ENCODE results near the gene SMG6. TPM values are rescaled to one million over a fixed set of nuclear protein-coding genes. Genes with fewer than 3 reads are reported as not detected.

Gene SMG6
- total RNA-seq, 1 donor from 2014 or later = 31.6 TPM

DNA sequence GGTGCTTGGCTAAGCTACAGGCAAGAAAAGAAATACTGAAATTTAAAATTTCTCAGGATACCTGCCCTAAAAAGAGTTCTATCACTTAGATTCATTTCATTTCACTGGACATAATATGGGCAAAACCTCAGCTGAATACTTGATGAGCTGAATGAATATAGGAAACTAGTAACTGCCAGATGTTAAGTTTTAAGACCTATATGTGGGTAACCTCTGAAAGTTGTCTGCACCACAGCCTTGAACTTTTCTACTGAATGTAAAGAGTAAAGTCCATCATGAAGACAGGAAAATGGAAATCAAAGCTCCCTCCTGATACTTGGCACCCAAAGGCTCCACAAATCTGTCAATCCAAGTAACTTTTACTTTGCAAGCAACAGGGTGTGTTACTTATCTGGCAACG lies 197.9 kb downstream of the SMG6 start:
- Mint-ChIP-seq H3K4me3 (no peak overlapping the region), H3K27me3 (no peaks in the 10 kb centered on the region), H3K27ac (no peak overlapping the region), H3K36me3 (ENCODE audit: low read depth) (peaks cover 18% of the 10 kb centered on the region), H3K9me3 (no peaks in the 10 kb centered on the region), H3K4me1 (peaks cover 34% of the 10 kb centered on the region)
- DNase-seq = no peak
- intact Hi-C loops (cut with micrococcal nuclease) = no loop called here

DNA sequence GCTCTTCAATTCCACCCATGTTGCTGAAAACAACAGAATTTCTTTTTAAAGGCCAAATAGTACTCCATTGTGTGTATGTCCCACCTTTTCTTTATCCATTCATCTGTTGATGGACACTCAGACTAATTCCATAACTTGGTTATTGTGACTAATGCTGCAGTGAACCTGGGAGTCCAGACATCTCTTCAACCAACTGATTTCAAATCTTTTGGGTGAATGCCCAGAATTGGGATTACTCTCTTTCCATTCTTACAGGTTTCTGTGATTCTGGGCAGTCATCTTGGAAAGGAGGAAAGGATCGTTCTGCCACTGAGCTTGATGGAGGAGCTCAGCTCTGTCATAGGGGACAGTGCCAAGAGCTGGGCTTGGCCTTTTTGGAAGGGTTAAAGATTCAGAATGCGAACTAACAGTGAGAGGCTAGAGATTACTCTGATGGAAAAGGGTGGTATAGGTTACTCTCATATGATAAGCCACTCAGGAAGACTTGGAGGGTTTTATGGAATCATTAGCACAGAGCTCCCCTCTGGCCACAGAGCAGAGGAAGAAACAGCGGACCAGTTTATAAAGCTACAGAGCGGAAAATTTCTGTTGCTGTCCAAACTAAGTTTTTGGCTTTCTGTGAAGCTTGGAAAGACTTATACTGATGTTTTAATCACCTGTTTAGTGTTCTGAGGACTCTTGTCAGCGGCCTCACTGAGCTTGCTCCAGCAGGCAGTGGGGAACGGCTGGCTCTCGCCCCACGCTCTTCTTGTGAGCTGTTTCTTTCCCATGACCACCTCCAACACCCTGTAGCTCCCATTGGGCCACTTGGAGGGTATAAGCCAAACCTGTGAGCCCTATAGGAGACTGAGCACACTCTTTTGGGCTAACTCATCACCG lies 200.4 kb downstream of the SMG6 start:
- H3K36me3 Mint-ChIP-seq (ENCODE audit: low read depth) = peaks cover 16% of the 10 kb centered on the region
- no peak overlapping the region for H3K27ac Mint-ChIP-seq
- H3K4me1 Mint-ChIP-seq = peaks cover 37% of the 10 kb centered on the region
- H3K9me3 Mint-ChIP-seq = no peaks in the 10 kb centered on the region
- H3K27me3 Mint-ChIP-seq = no peaks in the 10 kb centered on the region
- intact Hi-C loops (cut with micrococcal nuclease) = loop anchor here (2.0 kb wide), 1 partner anchor 14 kb away; no protein-coding TSS in a partner anchor
- no peak overlapping the region for H3K4me3 Mint-ChIP-seq
- no peak for DNase-seq

DNA sequence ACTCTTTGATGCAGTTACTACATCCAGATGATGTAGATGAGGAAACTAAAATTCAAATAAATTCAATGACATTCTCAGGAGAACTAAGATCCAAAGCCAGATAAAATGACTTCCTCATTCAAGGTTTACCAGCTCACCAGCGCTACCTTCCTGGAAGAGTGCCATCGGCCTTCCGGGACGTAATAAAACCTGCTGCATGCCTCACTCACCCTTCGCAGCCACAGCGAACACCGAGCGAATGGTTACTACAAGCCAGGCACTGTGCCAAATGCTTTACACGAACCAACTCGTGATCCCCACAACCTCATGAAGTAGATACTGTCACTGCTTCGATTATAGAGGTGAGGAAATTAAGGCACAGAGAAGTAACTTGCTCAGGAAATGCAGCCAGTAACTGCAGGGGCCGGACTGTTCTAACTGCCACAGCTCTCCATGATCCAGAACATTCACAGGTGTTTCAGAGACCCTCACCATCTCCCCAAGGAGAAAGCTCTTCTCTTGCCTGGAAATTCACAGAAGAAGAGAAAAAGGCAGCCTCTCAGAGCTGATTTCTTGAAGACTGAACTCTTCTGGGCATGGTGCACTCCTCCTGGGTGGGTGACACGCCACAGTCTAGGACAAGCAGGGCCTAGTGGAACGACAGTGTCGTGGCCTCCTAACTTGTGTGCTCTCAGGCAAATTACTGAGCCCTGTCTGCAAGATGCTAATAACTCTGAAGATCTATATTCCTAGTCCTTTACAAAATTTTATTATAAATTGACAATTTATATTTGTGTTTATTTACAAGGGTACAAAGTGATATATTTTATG lies 201.9 kb downstream of the SMG6 start:
- Mint-ChIP-seq H3K4me1 (peaks cover 46% of the 10 kb centered on the region), H3K4me3 (peak overlapping the region; percentile 7), H3K27me3 (no peaks in the 10 kb centered on the region), H3K36me3 (ENCODE audit: low read depth) (peaks cover 15% of the 10 kb centered on the region), H3K27ac (peak overlapping the region; percentile 59), H3K9me3 (no peaks in the 10 kb centered on the region)
- DNase-seq = peak; percentile 77
- intact Hi-C loops (cut with micrococcal nuclease) = loop anchor here (2.0 kb wide), 1 partner anchor 13 kb away; no protein-coding TSS in a partner anchor

DNA sequence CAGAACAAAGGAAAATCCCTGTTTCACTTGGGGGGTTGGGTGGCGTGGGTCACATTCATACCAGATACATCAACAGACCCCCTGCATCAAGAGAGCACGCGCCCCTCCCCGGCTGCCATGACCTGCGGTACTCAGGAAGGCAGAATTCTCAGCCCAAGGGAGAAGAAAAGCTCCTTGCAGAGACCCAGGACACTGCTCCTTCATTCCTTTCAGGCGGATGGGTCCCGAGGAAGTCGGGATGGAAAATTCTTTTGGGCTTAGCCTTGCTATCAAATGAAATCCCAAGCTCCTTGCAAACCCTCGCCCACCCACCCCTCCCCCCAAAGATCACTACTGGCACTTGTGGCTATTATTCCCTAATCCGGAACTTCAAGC lies 208.1 kb downstream of the SMG6 start:
- peaks cover 14% of the 10 kb centered on the region for H3K36me3 Mint-ChIP-seq (ENCODE audit: low read depth)
- no peaks in the 10 kb centered on the region for H3K9me3 Mint-ChIP-seq
- H3K4me1 Mint-ChIP-seq = peaks cover 37% of the 10 kb centered on the region
- H3K27ac Mint-ChIP-seq = no peak overlapping the region
- intact Hi-C loops (cut with micrococcal nuclease) = no loop called here
- DNase-seq = no peak
- H3K27me3 Mint-ChIP-seq = no peaks in the 10 kb centered on the region
- H3K4me3 Mint-ChIP-seq = no peak overlapping the region

DNA sequence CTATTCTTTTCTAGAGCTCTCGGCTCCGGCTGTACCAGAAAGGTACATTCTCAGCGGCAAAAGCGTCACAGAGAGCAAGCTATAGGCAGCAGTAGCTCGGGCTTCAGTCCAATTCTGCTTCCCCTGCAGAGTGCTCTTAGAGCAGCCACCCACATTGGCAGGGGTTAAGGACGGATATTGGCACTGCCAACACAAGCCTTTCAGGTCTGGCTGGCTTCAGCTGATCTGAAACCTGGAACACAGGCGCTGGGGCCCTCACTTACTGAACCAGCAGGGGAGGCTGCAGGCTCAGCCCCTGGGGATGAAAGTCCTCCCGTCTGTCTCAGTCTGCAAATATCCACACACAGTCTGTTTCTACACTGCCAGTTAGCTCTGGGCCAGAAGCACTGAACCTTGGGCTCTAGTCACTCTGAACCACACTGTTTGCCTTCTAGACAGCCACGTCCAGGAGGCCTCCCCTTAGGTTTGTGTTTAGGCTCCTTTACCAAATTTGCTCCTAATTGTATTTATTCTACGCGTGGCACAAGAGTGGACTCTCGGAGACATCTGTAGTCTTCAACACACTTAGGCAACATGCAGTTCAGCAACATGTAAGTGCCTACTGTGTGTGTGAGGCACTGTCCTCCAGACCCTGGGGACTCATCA lies 208.6 kb downstream of the SMG6 start:
- intact Hi-C loops (cut with micrococcal nuclease) = no loop called here
- no peaks in the 10 kb centered on the region for H3K27me3 Mint-ChIP-seq
- no peak for DNase-seq
- no peak overlapping the region for H3K27ac Mint-ChIP-seq
- H3K4me3 Mint-ChIP-seq = no peak overlapping the region
- peaks cover 14% of the 10 kb centered on the region for H3K36me3 Mint-ChIP-seq (ENCODE audit: low read depth)
- no peaks in the 10 kb centered on the region for H3K9me3 Mint-ChIP-seq
- peaks cover 42% of the 10 kb centered on the region for H3K4me1 Mint-ChIP-seq

DNA sequence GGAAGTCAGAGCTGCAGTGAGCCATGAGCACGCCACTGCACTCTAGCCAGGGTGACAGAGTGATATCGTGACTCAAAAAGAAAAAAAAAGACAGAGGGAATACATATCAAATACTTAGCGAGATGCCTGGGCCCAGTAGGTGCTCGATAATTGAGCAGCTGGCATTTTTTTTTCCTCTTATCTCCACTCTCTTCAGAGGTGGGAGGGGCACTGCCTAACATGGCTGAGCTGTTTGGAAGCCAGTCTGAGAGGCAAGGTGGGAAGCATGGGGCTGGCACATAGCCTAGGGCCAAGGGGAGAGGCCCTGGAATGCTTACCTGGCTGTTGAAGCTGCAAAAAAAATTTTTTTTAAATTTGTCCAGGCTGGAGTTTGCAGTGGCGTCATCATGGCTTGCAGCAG lies 210.2 kb downstream of the SMG6 start:
- H3K4me1 Mint-ChIP-seq = peaks cover 58% of the 10 kb centered on the region
- DNase-seq = no peak
- H3K36me3 Mint-ChIP-seq (ENCODE audit: low read depth) = peaks cover 14% of the 10 kb centered on the region
- no peak overlapping the region for H3K4me3 Mint-ChIP-seq
- intact Hi-C loops (cut with micrococcal nuclease) = no loop called here
- no peak overlapping the region for H3K27ac Mint-ChIP-seq
- no peaks in the 10 kb centered on the region for H3K27me3 Mint-ChIP-seq
- no peaks in the 10 kb centered on the region for H3K9me3 Mint-ChIP-seq

DNA sequence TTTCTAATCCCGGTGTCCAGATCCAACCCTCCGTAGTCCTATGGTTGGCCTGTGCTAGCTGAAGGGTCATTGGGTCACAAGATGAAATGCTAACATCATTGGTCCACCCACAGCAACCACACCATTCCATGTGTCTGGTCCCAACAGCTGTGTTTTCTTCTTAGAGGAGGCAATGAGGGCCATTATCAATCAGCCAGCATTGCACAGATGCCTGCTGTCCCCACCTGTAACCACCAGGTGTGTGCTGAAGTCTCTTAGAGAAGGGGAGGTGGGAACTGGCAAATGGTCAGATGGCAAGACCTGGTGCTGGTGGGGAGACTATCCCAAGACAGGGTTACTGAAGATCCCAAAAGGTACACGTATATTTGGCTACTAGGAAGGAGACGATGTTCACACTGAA lies 211.3 kb downstream of the SMG6 start:
- peak overlapping the region; percentile 62 for H3K27ac Mint-ChIP-seq
- intact Hi-C loops (cut with micrococcal nuclease) = no loop called here

DNA sequence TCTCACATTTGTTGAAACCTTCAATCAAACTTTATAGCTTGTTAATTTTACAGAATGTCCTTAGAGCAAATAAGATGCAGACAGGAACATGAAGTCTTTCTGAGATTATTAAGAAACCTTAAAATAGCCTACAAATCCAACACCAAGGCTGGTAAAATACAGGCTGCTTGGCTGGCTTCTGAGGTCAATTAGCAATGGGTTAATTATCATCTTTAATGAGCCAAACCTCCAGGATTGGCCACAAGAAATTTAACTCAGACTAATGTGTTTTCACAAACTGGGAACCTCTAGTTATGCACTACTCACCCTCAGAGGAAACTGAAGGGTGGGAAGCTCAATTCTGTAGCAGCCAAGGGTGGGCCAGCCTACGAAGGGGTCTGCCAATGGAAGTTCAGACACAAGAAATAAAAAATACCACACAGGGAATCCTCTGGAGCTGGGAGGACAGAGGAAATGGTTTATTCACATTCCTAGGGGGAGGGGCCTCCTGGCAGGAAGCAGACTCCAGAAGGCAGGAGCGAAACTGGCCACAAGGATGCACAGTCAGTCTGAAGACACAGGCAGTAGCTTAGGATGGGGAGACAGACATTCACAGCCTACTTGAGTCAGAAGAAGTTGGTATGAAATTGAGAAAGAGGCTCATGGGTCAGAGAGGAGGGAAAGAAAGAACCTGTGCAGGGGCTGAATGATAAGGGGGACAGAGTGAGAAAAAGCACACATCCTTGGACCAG lies 212.6 kb downstream of the SMG6 start:
- peaks cover 66% of the 10 kb centered on the region for H3K4me1 Mint-ChIP-seq
- peak overlapping the region; percentile 86 for H3K4me3 Mint-ChIP-seq
- no peak for DNase-seq
- intact Hi-C loops (cut with micrococcal nuclease) = no loop called here
- peak overlapping the region; percentile 94 for H3K27ac Mint-ChIP-seq
- no peaks in the 10 kb centered on the region for H3K9me3 Mint-ChIP-seq
- peaks cover 16% of the 10 kb centered on the region for H3K36me3 Mint-ChIP-seq (ENCODE audit: low read depth)
- H3K27me3 Mint-ChIP-seq = no peaks in the 10 kb centered on the region

More for the DNA sequence above, 211.3 kb downstream of the SMG6 start:
- DNase-seq = no peak
- H3K27me3 Mint-ChIP-seq = no peaks in the 10 kb centered on the region
- H3K4me1 Mint-ChIP-seq = peaks cover 57% of the 10 kb centered on the region
- H3K9me3 Mint-ChIP-seq = no peaks in the 10 kb centered on the region
- H3K36me3 Mint-ChIP-seq (ENCODE audit: low read depth) = peaks cover 17% of the 10 kb centered on the region
- no peak overlapping the region for H3K4me3 Mint-ChIP-seq

DNA sequence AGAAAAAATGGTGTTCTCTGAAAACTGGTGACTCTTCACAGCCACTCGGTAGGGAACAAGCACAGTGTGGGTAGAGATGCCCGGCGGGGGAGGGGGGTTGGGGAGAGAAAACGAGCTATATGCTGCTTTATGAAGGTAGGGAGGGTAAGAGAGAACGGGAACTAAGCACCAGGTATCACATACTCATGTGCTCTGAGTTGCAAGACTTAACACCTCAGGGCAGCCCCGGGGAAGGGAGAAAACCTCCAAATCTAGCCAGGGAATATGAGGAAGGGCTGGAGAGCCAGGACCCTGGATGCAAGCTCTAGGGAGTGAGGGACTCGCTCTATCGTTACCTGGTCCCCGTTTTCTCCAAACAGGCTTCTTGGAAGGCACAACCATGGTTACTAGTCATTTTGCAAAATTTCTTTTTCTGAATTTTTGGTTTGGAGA lies 213.4 kb downstream of the SMG6 start:
- intact Hi-C loops (cut with micrococcal nuclease) = no loop called here
- H3K27ac Mint-ChIP-seq = peak overlapping the region; percentile 94
- H3K9me3 Mint-ChIP-seq = no peaks in the 10 kb centered on the region
- H3K4me3 Mint-ChIP-seq = peak overlapping the region; percentile 86
- H3K36me3 Mint-ChIP-seq (ENCODE audit: low read depth) = peaks cover 13% of the 10 kb centered on the region
- no peak for DNase-seq
- H3K4me1 Mint-ChIP-seq = peaks cover 71% of the 10 kb centered on the region
- H3K27me3 Mint-ChIP-seq = no peaks in the 10 kb centered on the region

DNA sequence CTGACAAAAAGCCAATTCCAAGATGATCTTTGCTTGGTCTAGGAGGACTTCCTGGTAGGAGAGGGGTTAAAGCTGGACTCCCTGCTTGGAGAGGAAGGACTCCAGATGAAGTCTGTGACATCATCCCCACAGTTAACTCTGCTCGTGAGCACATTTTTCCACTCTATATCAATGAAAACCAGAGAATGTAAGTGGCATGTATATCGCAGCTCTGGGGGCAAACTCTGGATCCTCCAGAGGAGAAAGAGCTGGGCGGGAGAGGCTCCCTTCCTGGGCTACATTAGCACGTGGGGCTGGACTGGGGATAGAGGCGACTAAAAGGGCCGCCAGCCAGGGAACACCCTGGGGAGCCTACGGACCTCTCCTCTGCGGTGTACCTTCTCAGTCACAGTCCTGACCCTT lies 214.6 kb downstream of the SMG6 start:
- Mint-ChIP-seq H3K9me3 (no peaks in the 10 kb centered on the region), H3K27ac (peak overlapping the region; percentile 94), H3K4me3 (peak overlapping the region; percentile 86), H3K4me1 (peaks cover 79% of the 10 kb centered on the region), H3K36me3 (ENCODE audit: low read depth) (peaks cover 17% of the 10 kb centered on the region), H3K27me3 (no peaks in the 10 kb centered on the region)
- intact Hi-C loops (cut with micrococcal nuclease) = loop anchor here (1.0 to 5.0 kb wide), 6 partner anchors 14 to 217 kb away; no protein-coding TSS in a partner anchor
- DNase-seq = no peak

DNA sequence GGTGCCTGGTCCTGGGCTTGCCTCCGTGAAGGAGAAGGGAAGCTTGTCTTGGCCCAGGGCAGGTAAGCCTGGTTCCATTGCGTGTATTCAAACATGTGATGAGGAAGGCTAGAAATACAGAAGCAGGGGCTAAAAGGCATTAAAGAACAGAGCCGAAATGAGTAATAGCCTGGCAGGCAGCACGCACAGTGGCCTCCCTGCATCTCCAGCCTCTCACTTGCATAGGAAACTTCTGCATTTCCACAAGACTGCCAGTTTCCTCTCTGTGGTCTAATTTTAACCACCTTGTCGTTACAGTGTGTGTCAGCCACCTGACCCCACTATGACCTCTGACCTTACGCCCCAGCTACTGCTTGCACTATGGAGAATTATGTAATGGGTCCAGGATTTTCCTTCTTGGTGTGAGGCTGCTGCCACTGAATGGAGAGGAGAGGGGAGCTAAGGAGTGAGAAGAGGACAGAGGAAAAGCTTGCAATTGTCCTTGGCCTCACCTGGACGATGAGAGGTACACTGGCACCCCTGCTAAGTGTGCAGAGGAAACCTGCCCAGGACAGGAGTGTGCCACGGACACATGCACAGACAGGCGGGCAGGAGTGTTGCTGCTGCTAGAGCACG lies 215.9 kb downstream of the SMG6 start:
- Mint-ChIP-seq H3K4me3 (peak overlapping the region; percentile 75), H3K4me1 (peaks cover 87% of the 10 kb centered on the region), H3K27ac (peak overlapping the region; percentile 84), H3K27me3 (no peaks in the 10 kb centered on the region), H3K36me3 (ENCODE audit: low read depth) (peaks cover 25% of the 10 kb centered on the region), H3K9me3 (no peaks in the 10 kb centered on the region)
- DNase-seq = peak; percentile 88
- intact Hi-C loops (cut with micrococcal nuclease) = loop anchor here (2.0 to 5.0 kb wide), 5 partner anchors 15 to 215 kb away; no protein-coding TSS in a partner anchor

DNA sequence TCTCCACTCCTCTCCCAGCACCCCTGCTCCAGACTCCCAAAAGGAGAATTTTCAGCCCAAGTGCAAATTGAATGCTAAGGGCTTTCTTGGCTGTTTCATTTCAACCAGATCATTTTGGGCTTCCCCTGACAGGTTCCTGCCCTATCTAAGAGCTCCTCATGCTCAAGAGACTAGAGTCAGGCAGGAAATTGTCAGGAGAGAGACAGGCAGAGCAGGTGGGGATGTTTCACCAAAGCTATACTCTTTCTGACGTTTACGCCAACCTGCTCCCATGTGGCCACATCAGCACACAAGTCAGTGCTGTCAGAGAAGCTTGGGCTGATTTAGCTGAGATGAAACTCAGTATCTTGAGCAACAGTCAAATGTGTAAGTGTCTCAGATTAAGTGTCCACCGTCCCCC lies 217.3 kb downstream of the SMG6 start:
- H3K4me3 Mint-ChIP-seq = peak overlapping the region; percentile 51
- H3K9me3 Mint-ChIP-seq = no peaks in the 10 kb centered on the region
- intact Hi-C loops (cut with micrococcal nuclease) = loop anchor here (5.0 kb wide), 3 partner anchors 71 to 214 kb away; no protein-coding TSS in a partner anchor
- H3K4me1 Mint-ChIP-seq = peaks cover 92% of the 10 kb centered on the region
- no peaks in the 10 kb centered on the region for H3K27me3 Mint-ChIP-seq
- peak overlapping the region; percentile 84 for H3K27ac Mint-ChIP-seq
- peak; percentile 72 for DNase-seq
- H3K36me3 Mint-ChIP-seq (ENCODE audit: low read depth) = peaks cover 28% of the 10 kb centered on the region

DNA sequence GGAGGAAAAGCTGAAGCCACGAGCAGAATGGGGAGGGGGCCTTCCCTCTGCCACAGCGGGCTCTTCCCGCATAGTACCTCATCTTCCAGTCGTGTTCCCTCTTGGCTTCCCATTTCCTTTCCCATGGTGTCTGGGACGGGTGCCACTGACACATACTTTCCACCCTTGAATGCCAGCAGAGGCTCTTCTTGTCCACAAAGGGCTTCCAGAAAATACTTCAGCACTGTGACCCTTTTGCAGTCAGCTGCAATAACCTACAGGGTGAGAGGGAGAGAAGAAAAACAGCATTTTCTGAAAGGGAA lies 218.0 kb downstream of the SMG6 start:
- Mint-ChIP-seq H3K36me3 (ENCODE audit: low read depth) (peaks cover 32% of the 10 kb centered on the region), H3K9me3 (no peaks in the 10 kb centered on the region), H3K27ac (no peak overlapping the region), H3K4me1 (peaks cover 84% of the 10 kb centered on the region), H3K4me3 (no peak overlapping the region), H3K27me3 (no peaks in the 10 kb centered on the region)
- DNase-seq = no peak
- intact Hi-C loops (cut with micrococcal nuclease) = loop anchor here (5.0 kb wide), 3 partner anchors 72 to 213 kb away; no protein-coding TSS in a partner anchor

Data from activated CD4-positive, alpha-beta T cell treated with anti-CD3 and anti-CD28 coated beads, Interleukin-2, amount 10 ng/mL, durations not matched to agents 24 days and 14 days (primary cell).